ENCODE data around the gene LCMT2. TPM values are rescaled to one million over a fixed set of nuclear protein-coding genes. Genes with fewer than 3 reads are reported as not detected.
"Not testable (repeated sequence)": the region's sequence is repeated elsewhere in the genome, so short reads cannot be mapped to it uniquely, and the experiment has no call there.

The LCMT2 gene
- total RNA-seq, 1 experiment from 2014 or later = 17.4 TPM

GRCh38 chr15:43293432-43293831 is 36.9 kb downstream of the LCMT2 start:
- no peaks in the 10 kb centered on the region for H3K36me3 ChIP-seq
- H3K9me3 ChIP-seq (replicated peaks) = no peaks in the 10 kb centered on the region
- peaks cover 15% of the 10 kb centered on the region for H3K27me3 ChIP-seq (replicated peaks)
- no peak overlapping the region for H3K27ac ChIP-seq
- H3K4me1 ChIP-seq (replicated peaks) = no peaks in the 10 kb centered on the region
- DNase-seq (ENCODE audit: low read depth in 1 of 2, low spot score in 2 of 2) = no peak
- H3K4me3 ChIP-seq = no peak overlapping the region

GRCh38 chr15:43292375-43293078 is 37.8 kb downstream of the LCMT2 start:
- Histone ChIP-seq H3K36me3 (no peaks in the 10 kb centered on the region), H3K9me3 (replicated peaks) (no peaks in the 10 kb centered on the region), H3K4me1 (replicated peaks) (no peaks in the 10 kb centered on the region), H3K27ac (no peak overlapping the region), H3K4me3 (no peak overlapping the region), H3K27me3 (replicated peaks) (peaks cover 15% of the 10 kb centered on the region)
- DNase-seq (ENCODE audit: low read depth in 1 of 2, low spot score in 2 of 2) = no peak

GRCh38 chr15:43289656-43290055 is 40.7 kb downstream of the LCMT2 start:
- H3K27me3 ChIP-seq (replicated peaks) = peaks cover 15% of the 10 kb centered on the region
- H3K9me3 ChIP-seq (replicated peaks); H3K4me3 ChIP-seq; H3K36me3 ChIP-seq; DNase-seq (ENCODE audit: low read depth in 1 of 2, low spot score in 2 of 2); H3K27ac ChIP-seq; H3K4me1 ChIP-seq (replicated peaks): not testable (repeated sequence)

- H3K36me3 ChIP-seq = no peaks in the 10 kb centered on the region
- peaks cover 8% of the 10 kb centered on the region for H3K4me1 ChIP-seq (replicated peaks)
- H3K27ac ChIP-seq = no peak overlapping the region
- no peak overlapping the region for H3K4me3 ChIP-seq
- no peaks in the 10 kb centered on the region for H3K9me3 ChIP-seq (replicated peaks)
- peaks cover 4% of the 10 kb centered on the region for H3K27me3 ChIP-seq (replicated peaks)
- no peak for DNase-seq (ENCODE audit: low read depth in 1 of 2, low spot score in 2 of 2)
These were observed 43.1 kb downstream of the LCMT2 start for GRCh38 chr15:43287254-43287653.

- DNase-seq (ENCODE audit: low read depth in 1 of 2, low spot score in 2 of 2) = no peak
- Histone ChIP-seq H3K36me3 (no peaks in the 10 kb centered on the region), H3K27ac (no peak overlapping the region), H3K27me3 (replicated peaks) (no peaks in the 10 kb centered on the region; the same call in 1 of the 2 replicates), H3K4me3 (no peak overlapping the region), H3K4me1 (replicated peaks) (peaks cover 8% of the 10 kb centered on the region), H3K9me3 (replicated peaks) (no peaks in the 10 kb centered on the region)
These were observed 44.3 kb downstream of the LCMT2 start for GRCh38 chr15:43286074-43286473.

GRCh38 chr15:43285609-43286037 is 44.8 kb downstream of the LCMT2 start:
- H3K4me3 ChIP-seq = no peak overlapping the region
- H3K27ac ChIP-seq = no peak overlapping the region
- H3K36me3 ChIP-seq = no peaks in the 10 kb centered on the region
- H3K27me3 ChIP-seq (replicated peaks) = no peaks in the 10 kb centered on the region; the same call in 1 of the 2 replicates
- H3K4me1 ChIP-seq (replicated peaks) = peaks cover 8% of the 10 kb centered on the region
- H3K9me3 ChIP-seq (replicated peaks) = no peaks in the 10 kb centered on the region
- DNase-seq (ENCODE audit: low read depth in 1 of 2, low spot score in 2 of 2) = peak in 1 of 2 experiments; percentile 68

- H3K27ac ChIP-seq = no peak overlapping the region
- DNase-seq (ENCODE audit: low read depth in 1 of 2, low spot score in 2 of 2) = no peak
- H3K27me3 ChIP-seq (replicated peaks) = no peaks in the 10 kb centered on the region; the same call in 1 of the 2 replicates
- peaks cover 8% of the 10 kb centered on the region for H3K4me1 ChIP-seq (replicated peaks)
- H3K36me3 ChIP-seq = no peaks in the 10 kb centered on the region
- no peak overlapping the region for H3K4me3 ChIP-seq
- H3K9me3 ChIP-seq (replicated peaks) = no peaks in the 10 kb centered on the region
These were observed 46.8 kb downstream of the LCMT2 start for GRCh38 chr15:43283526-43283925.

- Histone ChIP-seq H3K4me1 (replicated peaks) (peaks cover 8% of the 10 kb centered on the region), H3K27me3 (replicated peaks) (no peaks in the 10 kb centered on the region; the same call in 1 of the 2 replicates), H3K4me3 (no peak overlapping the region), H3K36me3 (no peaks in the 10 kb centered on the region), H3K27ac (no peak overlapping the region), H3K9me3 (replicated peaks) (no peaks in the 10 kb centered on the region)
- no peak for DNase-seq (ENCODE audit: low read depth in 1 of 2, low spot score in 2 of 2)
These were observed 48.3 kb downstream of the LCMT2 start for GRCh38 chr15:43281926-43282602.

- H3K27me3 ChIP-seq (replicated peaks) = no peaks in the 10 kb centered on the region; the same call in 1 of the 2 replicates
- peaks cover 8% of the 10 kb centered on the region for H3K4me1 ChIP-seq (replicated peaks)
- DNase-seq (ENCODE audit: low read depth in 1 of 2, low spot score in 2 of 2) = no peak
- no peaks in the 10 kb centered on the region for H3K9me3 ChIP-seq (replicated peaks)
- no peak overlapping the region for H3K4me3 ChIP-seq
- no peaks in the 10 kb centered on the region for H3K36me3 ChIP-seq
- H3K27ac ChIP-seq = no peak overlapping the region
These were observed 49.4 kb downstream of the LCMT2 start for GRCh38 chr15:43280996-43281395.

- no peak overlapping the region for H3K27ac ChIP-seq
- H3K9me3 ChIP-seq (replicated peaks) = no peaks in the 10 kb centered on the region
- peaks cover 7% of the 10 kb centered on the region for H3K4me1 ChIP-seq (replicated peaks)
- no peak overlapping the region for H3K4me3 ChIP-seq
- H3K27me3 ChIP-seq (replicated peaks) = no peaks in the 10 kb centered on the region; the same call in 1 of the 2 replicates
- H3K36me3 ChIP-seq = no peaks in the 10 kb centered on the region
- DNase-seq (ENCODE audit: low read depth in 1 of 2, low spot score in 2 of 2) = no peak
These were observed 50.9 kb downstream of the LCMT2 start for GRCh38 chr15:43279496-43279895.

- H3K27me3 ChIP-seq (replicated peaks) = no peaks in the 10 kb centered on the region; the same call in 1 of the 2 replicates
- H3K9me3 ChIP-seq (replicated peaks) = no peaks in the 10 kb centered on the region
- no peaks in the 10 kb centered on the region for H3K36me3 ChIP-seq
- no peak overlapping the region for H3K4me3 ChIP-seq
- no peak for DNase-seq (ENCODE audit: low read depth in 1 of 2, low spot score in 2 of 2)
- H3K27ac ChIP-seq = no peak overlapping the region
- H3K4me1 ChIP-seq (replicated peaks) = peaks cover 4% of the 10 kb centered on the region
These were observed 51.5 kb downstream of the LCMT2 start for GRCh38 chr15:43278869-43279268.

GRCh38 chr15:43277901-43278300 is 52.5 kb downstream of the LCMT2 start:
- no peak for DNase-seq (ENCODE audit: low read depth in 1 of 2, low spot score in 2 of 2)
- H3K4me1 ChIP-seq (replicated peaks) = peaks cover 4% of the 10 kb centered on the region
- H3K27ac ChIP-seq = no peak overlapping the region
- no peak overlapping the region for H3K4me3 ChIP-seq
- H3K9me3 ChIP-seq (replicated peaks) = no peaks in the 10 kb centered on the region
- H3K36me3 ChIP-seq = no peaks in the 10 kb centered on the region
- H3K27me3 ChIP-seq (replicated peaks) = no peaks in the 10 kb centered on the region; the same call in 1 of the 2 replicates

GRCh38 chr15:43277231-43277823 is 53.0 kb downstream of the LCMT2 start:
- Histone ChIP-seq H3K4me3 (no peak overlapping the region), H3K9me3 (replicated peaks) (no peaks in the 10 kb centered on the region), H3K27me3 (replicated peaks) (no peaks in the 10 kb centered on the region; the same call in 1 of the 2 replicates), H3K36me3 (no peaks in the 10 kb centered on the region), H3K4me1 (replicated peaks) (peaks cover 4% of the 10 kb centered on the region), H3K27ac (no peak overlapping the region)
- DNase-seq (ENCODE audit: low read depth in 1 of 2, low spot score in 2 of 2) = no peak

Measured in SJSA1 (cell line).